ENCODE results near the gene CAPZA2. TPM values are rescaled to one million over a fixed set of nuclear protein-coding genes. Genes with fewer than 3 reads are reported as not detected.

Gene CAPZA2
- total and polyA plus RNA-seq, 2 experiments from 2014 or later = 49.1 to 106 TPM

GRCh38 chr7:116851671-116852070 is 10.7 kb upstream of the CAPZA2 start (continued):
- TF ChIP-seq CREB1 (CRISPR knock-in tag; IDR thresholded peaks at IDR 0.05; ENCODE audit: low read depth) (no peak), STAT1 (IDR thresholded peaks at IDR 0.05; ENCODE audit: unreplicated experiment) (no peak), NANOG (IDR thresholded peaks at IDR 0.05; ENCODE audit: borderline replicate concordance) (no peak), EZH2 (IDR thresholded peaks at IDR 0.05; ENCODE audit: low read depth, unreplicated experiment) (no peak), POLR2AphosphoS5 (IDR thresholded peaks at IDR 0.05; ENCODE audit: low read depth) (no peak), EZH2phosphoT487 (IDR thresholded peaks at IDR 0.05; ENCODE audit: unreplicated experiment) (no peak), CTCF (conservative IDR thresholded peaks at IDR 0.05; ENCODE audit: low read depth in 2 of 2) (no peak)
- TF ChIP-seq, protein P1, sequence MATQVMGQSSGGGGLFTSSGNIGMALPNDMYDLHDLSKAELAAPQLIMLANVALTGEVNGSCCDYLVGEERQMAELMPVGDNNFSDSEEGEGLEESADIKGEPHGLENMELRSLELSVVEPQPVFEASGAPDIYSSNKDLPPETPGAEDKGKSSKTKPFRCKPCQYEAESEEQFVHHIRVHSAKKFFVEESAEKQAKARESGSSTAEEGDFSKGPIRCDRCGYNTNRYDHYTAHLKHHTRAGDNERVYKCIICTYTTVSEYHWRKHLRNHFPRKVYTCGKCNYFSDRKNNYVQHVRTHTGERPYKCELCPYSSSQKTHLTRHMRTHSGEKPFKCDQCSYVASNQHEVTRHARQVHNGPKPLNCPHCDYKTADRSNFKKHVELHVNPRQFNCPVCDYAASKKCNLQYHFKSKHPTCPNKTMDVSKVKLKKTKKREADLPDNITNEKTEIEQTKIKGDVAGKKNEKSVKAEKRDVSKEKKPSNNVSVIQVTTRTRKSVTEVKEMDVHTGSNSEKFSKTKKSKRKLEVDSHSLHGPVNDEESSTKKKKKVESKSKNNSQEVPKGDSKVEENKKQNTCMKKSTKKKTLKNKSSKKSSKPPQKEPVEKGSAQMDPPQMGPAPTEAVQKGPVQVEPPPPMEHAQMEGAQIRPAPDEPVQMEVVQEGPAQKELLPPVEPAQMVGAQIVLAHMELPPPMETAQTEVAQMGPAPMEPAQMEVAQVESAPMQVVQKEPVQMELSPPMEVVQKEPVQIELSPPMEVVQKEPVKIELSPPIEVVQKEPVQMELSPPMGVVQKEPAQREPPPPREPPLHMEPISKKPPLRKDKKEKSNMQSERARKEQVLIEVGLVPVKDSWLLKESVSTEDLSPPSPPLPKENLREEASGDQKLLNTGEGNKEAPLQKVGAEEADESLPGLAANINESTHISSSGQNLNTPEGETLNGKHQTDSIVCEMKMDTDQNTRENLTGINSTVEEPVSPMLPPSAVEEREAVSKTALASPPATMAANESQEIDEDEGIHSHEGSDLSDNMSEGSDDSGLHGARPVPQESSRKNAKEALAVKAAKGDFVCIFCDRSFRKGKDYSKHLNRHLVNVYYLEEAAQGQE (IDR thresholded peaks at IDR 0.05; ENCODE audit: unreplicated experiment) = no peak

DNA sequence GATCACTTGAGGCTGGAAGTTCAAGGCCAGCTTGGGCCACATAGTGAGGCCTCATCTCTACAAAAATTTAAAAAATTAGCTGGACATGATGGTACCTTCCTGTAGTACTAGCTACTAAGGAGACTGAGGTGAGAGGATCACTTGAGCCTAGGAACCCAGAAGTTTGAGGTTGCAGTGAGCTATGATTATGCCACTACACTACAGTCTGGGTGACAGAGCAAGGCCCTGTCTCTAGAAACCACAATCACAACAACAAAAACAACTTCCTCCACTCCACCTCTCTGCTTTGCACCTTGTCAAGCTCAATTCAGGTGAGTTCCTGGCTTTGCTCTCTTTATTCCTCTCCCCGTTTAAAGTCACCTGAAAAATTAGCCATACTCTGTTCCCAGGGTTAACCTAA is 8.3 kb upstream of the CAPZA2 start:
- Mint-ChIP-seq H3K27me3 (ENCODE audit: insufficient read depth, low read depth, poor library complexity) (peaks cover 9% of the 10 kb centered on the region), H3K4me3 (no peak overlapping the region), H3K9me3 (no peaks in the 10 kb centered on the region), H3K27ac (no peak overlapping the region), H3K36me3 (ENCODE audit: low read depth) (no peaks in the 10 kb centered on the region), H3K4me1 (peaks cover 30% of the 10 kb centered on the region)
- Histone ChIP-seq H3K27me3 (ENCODE audit: insufficient read depth) (no peaks in the 10 kb centered on the region), H3F3A (replicated peaks; ENCODE audit: low read depth) (no peaks in the 10 kb centered on the region), H3K79me2 (replicated peaks; ENCODE audit: insufficient read depth) (no peaks in the 10 kb centered on the region), H3K27ac (ENCODE audit: low read depth) (no peak overlapping the region), H3K4me1 (ENCODE audit: insufficient read depth) (peaks cover 25% of the 10 kb centered on the region), H2AFZ (peak overlapping the region; percentile 47; the same call in 1 of the 2 replicates), H4K20me1 (replicated peaks; ENCODE audit: insufficient read depth) (no peaks in the 10 kb centered on the region), H3K4me2 (no peak overlapping the region), H3K9me2 (ENCODE audit: insufficient read depth) (no peaks in the 10 kb centered on the region), H3K36me3 (ENCODE audit: insufficient read depth) (no peaks in the 10 kb centered on the region), H3K4me3 (no peak overlapping the region)
- ATAC-seq (no peak), DNase-seq (ENCODE audit: low spot score) (no peak)
- TF ChIP-seq NANOG (IDR thresholded peaks at IDR 0.05; ENCODE audit: borderline replicate concordance) (no peak), EZH2phosphoT487 (IDR thresholded peaks at IDR 0.05; ENCODE audit: unreplicated experiment) (no peak), JUNB (IDR thresholded peaks at IDR 0.05; ENCODE audit: unreplicated experiment) (no peak), POLR2AphosphoS5 (IDR thresholded peaks at IDR 0.05; ENCODE audit: low read depth) (no peak), STAT1 (IDR thresholded peaks at IDR 0.05; ENCODE audit: unreplicated experiment) (no peak), EZH2 (IDR thresholded peaks at IDR 0.05; ENCODE audit: low read depth, unreplicated experiment) (no peak)
- TF ChIP-seq, protein P2, sequence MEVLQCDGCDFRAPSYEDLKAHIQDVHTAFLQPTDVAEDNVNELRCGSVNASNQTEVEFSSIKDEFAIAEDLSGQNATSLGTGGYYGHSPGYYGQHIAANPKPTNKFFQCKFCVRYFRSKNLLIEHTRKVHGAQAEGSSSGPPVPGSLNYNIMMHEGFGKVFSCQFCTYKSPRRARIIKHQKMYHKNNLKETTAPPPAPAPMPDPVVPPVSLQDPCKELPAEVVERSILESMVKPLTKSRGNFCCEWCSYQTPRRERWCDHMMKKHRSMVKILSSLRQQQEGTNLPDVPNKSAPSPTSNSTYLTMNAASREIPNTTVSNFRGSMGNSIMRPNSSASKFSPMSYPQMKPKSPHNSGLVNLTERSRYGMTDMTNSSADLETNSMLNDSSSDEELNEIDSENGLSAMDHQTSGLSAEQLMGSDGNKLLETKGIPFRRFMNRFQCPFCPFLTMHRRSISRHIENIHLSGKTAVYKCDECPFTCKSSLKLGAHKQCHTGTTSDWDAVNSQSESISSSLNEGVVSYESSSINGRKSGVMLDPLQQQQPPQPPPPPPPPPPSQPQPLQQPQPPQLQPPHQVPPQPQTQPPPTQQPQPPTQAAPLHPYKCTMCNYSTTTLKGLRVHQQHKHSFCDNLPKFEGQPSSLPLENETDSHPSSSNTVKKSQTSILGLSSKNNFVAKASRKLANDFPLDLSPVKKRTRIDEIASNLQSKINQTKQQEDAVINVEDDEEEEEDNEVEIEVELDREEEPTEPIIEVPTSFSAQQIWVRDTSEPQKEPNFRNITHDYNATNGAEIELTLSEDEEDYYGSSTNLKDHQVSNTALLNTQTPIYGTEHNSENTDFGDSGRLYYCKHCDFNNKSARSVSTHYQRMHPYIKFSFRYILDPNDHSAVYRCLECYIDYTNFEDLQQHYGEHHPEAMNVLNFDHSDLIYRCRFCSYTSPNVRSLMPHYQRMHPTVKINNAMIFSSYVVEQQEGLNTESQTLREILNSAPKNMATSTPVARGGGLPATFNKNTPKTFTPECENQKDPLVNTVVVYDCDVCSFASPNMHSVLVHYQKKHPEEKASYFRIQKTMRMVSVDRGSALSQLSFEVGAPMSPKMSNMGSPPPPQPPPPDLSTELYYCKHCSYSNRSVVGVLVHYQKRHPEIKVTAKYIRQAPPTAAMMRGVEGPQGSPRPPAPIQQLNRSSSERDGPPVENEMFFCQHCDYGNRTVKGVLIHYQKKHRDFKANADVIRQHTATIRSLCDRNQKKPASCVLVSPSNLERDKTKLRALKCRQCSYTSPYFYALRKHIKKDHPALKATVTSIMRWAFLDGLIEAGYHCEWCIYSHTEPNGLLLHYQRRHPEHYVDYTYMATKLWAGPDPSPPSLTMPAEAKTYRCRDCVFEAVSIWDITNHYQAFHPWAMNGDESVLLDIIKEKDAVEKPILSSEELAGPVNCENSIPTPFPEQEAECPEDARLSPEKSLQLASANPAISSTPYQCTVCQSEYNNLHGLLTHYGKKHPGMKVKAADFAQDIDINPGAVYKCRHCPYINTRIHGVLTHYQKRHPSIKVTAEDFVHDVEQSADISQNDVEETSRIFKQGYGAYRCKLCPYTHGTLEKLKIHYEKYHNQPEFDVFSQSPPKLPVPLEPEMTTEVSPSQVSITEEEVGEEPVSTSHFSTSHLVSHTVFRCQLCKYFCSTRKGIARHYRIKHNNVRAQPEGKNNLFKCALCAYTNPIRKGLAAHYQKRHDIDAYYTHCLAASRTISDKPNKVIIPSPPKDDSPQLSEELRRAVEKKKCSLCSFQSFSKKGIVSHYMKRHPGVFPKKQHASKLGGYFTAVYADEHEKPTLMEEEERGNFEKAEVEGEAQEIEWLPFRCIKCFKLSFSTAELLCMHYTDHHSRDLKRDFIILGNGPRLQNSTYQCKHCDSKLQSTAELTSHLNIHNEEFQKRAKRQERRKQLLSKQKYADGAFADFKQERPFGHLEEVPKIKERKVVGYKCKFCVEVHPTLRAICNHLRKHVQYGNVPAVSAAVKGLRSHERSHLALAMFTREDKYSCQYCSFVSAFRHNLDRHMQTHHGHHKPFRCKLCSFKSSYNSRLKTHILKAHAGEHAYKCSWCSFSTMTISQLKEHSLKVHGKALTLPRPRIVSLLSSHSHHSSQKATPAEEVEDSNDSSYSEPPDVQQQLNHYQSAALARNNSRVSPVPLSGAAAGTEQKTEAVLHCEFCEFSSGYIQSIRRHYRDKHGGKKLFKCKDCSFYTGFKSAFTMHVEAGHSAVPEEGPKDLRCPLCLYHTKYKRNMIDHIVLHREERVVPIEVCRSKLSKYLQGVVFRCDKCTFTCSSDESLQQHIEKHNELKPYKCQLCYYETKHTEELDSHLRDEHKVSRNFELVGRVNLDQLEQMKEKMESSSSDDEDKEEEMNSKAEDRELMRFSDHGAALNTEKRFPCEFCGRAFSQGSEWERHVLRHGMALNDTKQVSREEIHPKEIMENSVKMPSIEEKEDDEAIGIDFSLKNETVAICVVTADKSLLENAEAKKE (CRISPR knock-in tag; IDR thresholded peaks at IDR 0.05) = no peak

Data from GM23338 (cell line).